Measurements from ENCODE around the gene OBSCN. TPM values are rescaled to one million over a fixed set of nuclear protein-coding genes. Genes with fewer than 3 reads are reported as not detected.
"Not testable (repeated sequence)": the region's sequence is repeated elsewhere in the genome, so short reads cannot be mapped to it uniquely, and the experiment has no call there.

Gene OBSCN
- total and polyA plus RNA-seq, 5 experiments from 2014 or later: 0.56 to 102 (median 4.9) TPM

DNA sequence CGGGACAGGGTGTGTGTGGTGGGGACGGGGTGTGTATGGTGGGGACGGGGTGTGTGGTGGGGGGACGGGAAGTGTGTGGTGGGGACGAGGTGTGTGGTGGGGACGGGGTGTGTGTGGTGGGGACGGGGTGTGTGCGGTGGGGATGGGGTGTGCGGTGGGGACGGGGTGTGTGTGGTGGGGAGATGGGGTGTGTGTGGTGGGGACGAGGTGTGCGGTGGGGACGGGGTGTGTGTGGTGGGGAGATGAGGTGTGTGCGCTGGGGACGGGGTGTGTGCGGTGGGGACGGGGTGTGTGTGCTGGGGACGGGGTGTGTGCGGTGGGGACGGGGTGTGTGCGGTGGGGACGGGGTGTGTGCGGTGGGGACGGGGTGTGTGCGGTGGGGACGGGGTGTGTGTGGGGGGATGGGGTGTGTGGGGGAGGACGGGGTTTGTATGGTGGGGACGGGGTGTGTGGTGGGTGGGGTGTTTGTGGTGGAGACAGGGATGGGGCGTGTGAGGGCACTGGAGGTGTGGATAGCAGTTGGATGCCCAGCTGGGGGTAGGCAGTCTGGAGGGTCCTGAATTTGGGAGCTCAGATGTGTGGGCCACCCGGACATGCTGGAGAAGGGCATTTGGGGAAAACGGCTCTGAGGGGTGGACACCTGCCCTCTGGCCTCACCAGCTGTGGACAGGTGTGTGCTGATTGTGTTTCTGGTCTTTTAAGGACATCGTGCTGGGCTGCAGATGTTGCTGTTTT lies 25.4 kb upstream of the OBSCN start:
- H3K27ac Mint-ChIP-seq: peak overlapping the region in 1 of 10 donors; percentile 53
- H3K9me3 Mint-ChIP-seq: no peaks in the 10 kb centered on the region
- peaks cover 8 to 19% (median 14%) of the 10 kb centered on the region in 4 donors for H3K4me1 Mint-ChIP-seq
- no peak for DNase-seq
- H3K36me3 Mint-ChIP-seq: peaks cover 0 to 6% (median 0%) of the 10 kb centered on the region in 3 donors
- H3K27me3 Mint-ChIP-seq: no peaks in the 10 kb centered on the region
- no peak for ATAC-seq
- POLR2A ChIA-PET: no interaction called here
- H3K4me3 Mint-ChIP-seq: peak overlapping the region in 1 of 10 donors; percentile 26

DNA sequence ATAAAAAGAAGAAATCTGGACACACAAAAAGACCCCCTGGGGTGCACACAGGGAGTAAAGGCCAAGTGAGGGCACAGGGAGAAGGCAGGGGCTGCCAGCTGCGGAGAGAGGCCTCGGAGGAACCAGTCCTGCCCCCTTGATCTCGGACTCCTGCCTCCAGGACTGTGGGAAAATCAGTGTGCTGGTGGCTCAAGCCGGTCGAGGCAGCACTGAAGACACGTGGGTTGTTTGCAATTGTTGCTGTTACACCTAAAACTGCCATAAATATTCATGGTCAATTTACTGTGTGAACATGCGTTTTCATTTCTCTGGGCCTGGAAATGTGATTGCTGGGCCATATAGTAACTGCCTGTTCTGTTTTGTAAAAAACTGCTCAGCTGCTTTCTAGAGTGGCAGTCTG lies 23.7 kb upstream of the OBSCN start:
- DNase-seq (no peak), ATAC-seq (no peak)
- peak overlapping the region in 2 of 10 donors; percentile 38 to 40 for H3K27ac Mint-ChIP-seq
- H3K4me1 Mint-ChIP-seq: peaks cover 8 to 21% (median 13%) of the 10 kb centered on the region in 4 donors
- no peak overlapping the region for H3K4me3 Mint-ChIP-seq
- H3K27me3 Mint-ChIP-seq: no peaks in the 10 kb centered on the region
- H3K9me3 Mint-ChIP-seq: no peaks in the 10 kb centered on the region
- POLR2A ChIA-PET: no interaction called here
- no peaks in the 10 kb centered on the region for H3K36me3 Mint-ChIP-seq

DNA sequence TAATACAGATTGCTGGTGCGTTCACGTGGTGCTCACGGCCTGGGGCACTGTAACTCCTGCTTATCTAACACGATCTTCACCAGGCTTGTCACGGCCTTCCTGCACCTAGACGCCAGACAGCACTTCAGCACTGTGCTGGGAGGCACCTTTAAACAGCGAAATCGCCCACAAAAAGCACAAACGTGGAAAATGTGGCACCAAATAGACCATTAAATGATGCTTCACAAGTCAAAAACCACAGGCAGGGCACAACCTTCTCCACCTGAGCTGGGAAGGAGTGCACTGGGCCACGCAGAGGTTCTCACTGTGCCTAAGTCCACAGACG lies 22.2 kb upstream of the OBSCN start:
- H3K36me3 Mint-ChIP-seq: no peaks in the 10 kb centered on the region
- peaks cover 6 to 23% (median 13%) of the 10 kb centered on the region in 4 donors for H3K4me1 Mint-ChIP-seq
- peak overlapping the region in 3 of 10 donors; percentile 7 to 32 (median 7) for H3K4me3 Mint-ChIP-seq
- H3K27ac Mint-ChIP-seq: peak overlapping the region in 7 of 10 donors; percentile 24 to 89 (median 61)
- POLR2A ChIA-PET: no interaction called here
- DNase-seq: no peak
- ATAC-seq: peak; percentile 55 to 82
- H3K27me3 Mint-ChIP-seq: no peaks in the 10 kb centered on the region
- no peaks in the 10 kb centered on the region for H3K9me3 Mint-ChIP-seq

DNA sequence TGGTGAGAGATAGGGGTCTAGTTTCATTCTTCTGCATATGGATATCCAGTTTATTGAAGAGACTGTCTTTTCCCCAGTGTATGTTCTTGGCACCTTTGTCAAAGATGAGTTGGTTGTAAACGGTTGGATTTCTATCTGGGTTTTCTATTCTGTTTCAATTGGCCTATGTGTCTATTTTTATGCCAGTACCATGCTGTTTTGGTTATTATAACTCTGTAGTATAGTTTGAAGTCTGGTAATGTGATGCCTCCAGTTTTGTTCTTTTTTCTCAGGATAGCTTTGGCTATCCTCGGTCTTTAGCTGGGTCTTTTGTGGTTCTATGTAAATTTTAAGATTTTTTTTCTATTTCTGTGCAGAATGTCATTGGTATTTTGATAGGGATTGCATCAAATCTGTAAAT lies 19.6 kb upstream of the OBSCN start:
- H3K4me3 Mint-ChIP-seq: not testable (repeated sequence)

DNA sequence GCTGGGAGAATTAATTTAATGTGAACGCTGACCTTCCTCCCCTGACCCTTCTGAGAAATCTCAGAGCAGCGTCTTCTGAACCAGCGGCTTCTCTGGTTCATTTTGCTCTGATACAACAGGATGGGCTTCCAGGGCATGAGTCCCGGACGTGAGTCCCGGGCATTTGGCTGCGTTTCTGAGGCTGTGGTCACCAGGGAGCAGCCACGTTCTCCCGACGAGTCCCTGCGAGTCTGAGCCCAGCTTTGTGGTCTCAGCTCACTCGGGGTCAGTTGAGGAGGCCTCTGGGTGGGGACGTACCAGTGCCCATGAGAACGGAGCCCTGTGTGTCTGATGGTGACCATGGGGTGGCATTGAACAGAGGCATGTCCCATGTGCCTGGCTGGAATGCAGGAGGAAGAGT lies 17.7 kb upstream of the OBSCN start:
- peaks cover 6 to 18% (median 12%) of the 10 kb centered on the region in 4 donors for H3K4me1 Mint-ChIP-seq
- POLR2A ChIA-PET: no interaction called here
- H3K4me3 Mint-ChIP-seq: no peak overlapping the region
- H3K27ac Mint-ChIP-seq: no peak overlapping the region
- no peaks in the 10 kb centered on the region for H3K9me3 Mint-ChIP-seq
- H3K27me3 Mint-ChIP-seq: no peaks in the 10 kb centered on the region
- DNase-seq (no peak), ATAC-seq (no peak)
- H3K36me3 Mint-ChIP-seq: no peaks in the 10 kb centered on the region

More for the DNA sequence above, 19.6 kb upstream of the OBSCN start:
- POLR2A ChIA-PET, DNase-seq, ATAC-seq, H3K27me3 Mint-ChIP-seq, H3K9me3 Mint-ChIP-seq, H3K36me3 Mint-ChIP-seq: not testable (repeated sequence)
- peak overlapping the region in 1 of 10 donors; percentile 9 for H3K27ac Mint-ChIP-seq
- peaks cover 6 to 19% (median 13%) of the 10 kb centered on the region in 4 donors for H3K4me1 Mint-ChIP-seq

DNA sequence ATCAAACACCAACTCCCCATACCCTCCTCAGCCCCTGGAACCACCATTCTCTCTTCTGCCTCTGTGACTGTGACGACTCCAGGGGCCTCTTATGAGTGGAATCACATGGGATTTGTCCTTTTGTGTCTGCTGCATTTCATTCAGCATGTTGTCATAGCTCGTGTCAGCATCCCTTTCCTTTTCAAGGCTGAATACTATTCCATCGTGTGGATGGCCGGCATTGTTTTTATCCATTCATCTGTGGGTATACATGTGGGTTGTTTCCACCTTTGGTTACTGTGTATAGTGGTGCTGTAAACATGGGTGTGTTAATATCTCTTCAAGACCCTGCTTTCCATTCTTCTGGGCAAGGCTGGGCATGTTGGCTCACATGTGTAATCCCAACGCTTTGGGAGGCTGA lies 17.1 kb upstream of the OBSCN start:
- ATAC-seq: no peak
- Mint-ChIP-seq H3K4me1 (peaks cover 2 to 12% (median 6%) of the 10 kb centered on the region in 4 donors), H3K27ac (peak overlapping the region in 2 of 10 donors; percentile 33 to 55), H3K4me3 (no peak overlapping the region), H3K27me3 (no peaks in the 10 kb centered on the region), H3K9me3 (no peaks in the 10 kb centered on the region), H3K36me3 (peaks cover 0 to 3% (median 0%) of the 10 kb centered on the region in 3 donors)
- no peak for DNase-seq
- POLR2A ChIA-PET: no interaction called here

DNA sequence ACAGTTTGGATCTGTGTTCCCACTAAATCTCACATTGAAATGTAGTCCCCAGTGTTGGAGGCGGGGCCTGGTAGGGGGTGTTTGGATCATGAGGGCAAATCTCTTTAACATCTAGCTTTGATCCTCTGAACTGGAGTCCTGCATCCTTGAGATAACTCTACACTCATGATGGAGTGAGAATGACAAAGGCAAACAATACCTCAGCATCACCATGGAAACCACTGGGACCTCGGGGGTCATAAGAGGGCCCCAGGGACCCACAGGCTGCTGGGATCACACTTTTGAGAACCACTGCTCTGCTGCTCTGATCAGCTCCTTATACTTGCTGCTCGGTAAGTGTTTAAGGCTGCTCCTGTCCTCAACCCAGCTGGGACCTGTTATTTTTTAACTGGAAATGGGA lies 13.4 kb upstream of the OBSCN start:
- no peak for DNase-seq
- no peak for ATAC-seq

DNA sequence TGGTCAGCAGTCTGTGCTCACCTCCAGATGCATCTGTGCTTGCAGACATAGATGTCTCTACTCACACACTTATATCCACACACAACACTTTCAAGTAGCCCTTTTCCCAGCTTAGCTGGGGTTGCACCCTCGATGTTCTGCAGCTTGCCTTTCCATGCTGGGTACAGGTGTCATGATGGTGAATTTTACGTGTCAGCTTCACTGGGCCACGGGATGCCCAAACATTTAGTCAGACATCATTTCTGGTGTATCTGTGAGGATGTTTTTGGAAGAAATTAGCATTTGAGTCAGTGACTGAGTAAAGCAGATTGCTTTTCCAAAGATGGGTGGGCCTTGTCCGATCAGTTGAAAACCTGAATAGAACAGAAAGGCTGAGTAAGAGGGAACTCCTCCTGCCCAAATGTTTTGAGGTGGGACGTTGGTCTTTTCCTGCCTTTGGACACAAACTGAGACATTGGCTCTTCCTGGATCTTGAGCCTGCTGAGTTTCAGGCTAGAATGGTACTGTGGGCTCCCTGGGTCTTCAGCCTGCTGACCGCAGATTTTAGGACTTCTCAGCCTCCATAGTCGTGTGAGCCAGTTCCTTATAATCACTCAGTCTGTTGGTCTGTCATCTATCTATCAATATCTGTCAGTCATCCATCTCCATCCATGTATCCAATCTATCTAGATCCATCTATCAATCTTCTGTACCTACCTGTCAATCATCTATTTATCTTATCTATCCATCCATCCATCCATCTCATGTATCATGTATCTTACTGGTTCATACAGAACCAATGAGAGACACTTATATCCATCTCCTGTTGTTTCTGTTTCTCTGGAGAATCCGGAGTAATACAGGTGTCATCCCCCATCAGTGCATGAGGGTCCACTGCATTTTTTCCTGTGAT lies 12.7 kb upstream of the OBSCN start:
- Mint-ChIP-seq H3K27me3 (no peaks in the 10 kb centered on the region), H3K36me3 (peaks cover 12 to 26% (median 17%) of the 10 kb centered on the region in 3 donors), H3K27ac (peak overlapping the region in 1 of 10 donors; percentile 38), H3K4me3 (no peak overlapping the region), H3K4me1 (peaks cover 0 to 2% (median 0%) of the 10 kb centered on the region in 4 donors), H3K9me3 (peaks cover 4 to 18% (median 12%) of the 10 kb centered on the region in 9 donors)
- DNase-seq (no peak), ATAC-seq (no peak)
- POLR2A ChIA-PET: no interaction called here

More for the DNA sequence above, 13.4 kb upstream of the OBSCN start:
- no peak overlapping the region for H3K27ac Mint-ChIP-seq
- H3K27me3 Mint-ChIP-seq: no peaks in the 10 kb centered on the region
- H3K36me3 Mint-ChIP-seq: peaks cover 12 to 21% (median 12%) of the 10 kb centered on the region in 3 donors
- H3K9me3 Mint-ChIP-seq: peaks cover 2 to 14% (median 8%) of the 10 kb centered on the region in 9 donors
- H3K4me1 Mint-ChIP-seq: peaks cover 0 to 5% (median 1%) of the 10 kb centered on the region in 4 donors
- no peak overlapping the region for H3K4me3 Mint-ChIP-seq
- POLR2A ChIA-PET: no interaction called here

DNA sequence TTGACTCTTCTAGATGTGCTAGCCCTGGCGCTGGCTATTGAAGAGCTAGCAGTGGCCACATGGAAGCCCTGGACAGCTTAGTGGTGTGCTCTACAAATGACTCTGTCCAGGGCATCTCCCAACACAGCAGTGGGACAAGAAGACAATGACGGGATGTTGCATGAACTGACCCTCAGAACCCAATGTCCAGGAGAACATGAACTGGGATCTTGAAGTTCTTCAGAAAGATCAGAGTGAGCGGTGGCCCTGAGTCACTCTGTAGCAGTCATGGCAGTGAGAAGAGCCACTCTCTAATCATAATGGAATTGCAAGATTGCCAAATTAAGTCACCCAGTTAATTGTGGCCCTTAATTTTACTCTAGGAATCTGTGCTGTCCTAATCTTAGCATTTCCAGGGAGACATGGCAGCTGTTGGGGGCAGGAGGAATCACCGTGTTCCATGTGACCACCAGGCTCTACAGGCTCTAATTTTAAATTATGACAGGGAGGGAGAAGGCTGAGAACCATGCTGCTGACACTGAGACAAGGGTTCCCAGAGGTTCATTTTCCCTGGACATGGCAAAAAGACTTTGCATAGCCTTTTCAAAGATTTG lies 10.2 kb upstream of the OBSCN start:
- peak overlapping the region in 1 of 10 donors; percentile 13 for H3K27ac Mint-ChIP-seq
- no peak overlapping the region for H3K4me3 Mint-ChIP-seq
- H3K4me1 Mint-ChIP-seq: peaks cover 0 to 2% (median 0%) of the 10 kb centered on the region in 4 donors
- DNase-seq (no peak), ATAC-seq (no peak)
- POLR2A ChIA-PET: no interaction called here
- peaks cover 17 to 32% (median 18%) of the 10 kb centered on the region in 3 donors for H3K36me3 Mint-ChIP-seq
- H3K9me3 Mint-ChIP-seq: peaks cover 4 to 18% (median 12%) of the 10 kb centered on the region in 9 donors
- peaks cover 0 to 6% (median 0%) of the 10 kb centered on the region in 5 donors for H3K27me3 Mint-ChIP-seq

DNA sequence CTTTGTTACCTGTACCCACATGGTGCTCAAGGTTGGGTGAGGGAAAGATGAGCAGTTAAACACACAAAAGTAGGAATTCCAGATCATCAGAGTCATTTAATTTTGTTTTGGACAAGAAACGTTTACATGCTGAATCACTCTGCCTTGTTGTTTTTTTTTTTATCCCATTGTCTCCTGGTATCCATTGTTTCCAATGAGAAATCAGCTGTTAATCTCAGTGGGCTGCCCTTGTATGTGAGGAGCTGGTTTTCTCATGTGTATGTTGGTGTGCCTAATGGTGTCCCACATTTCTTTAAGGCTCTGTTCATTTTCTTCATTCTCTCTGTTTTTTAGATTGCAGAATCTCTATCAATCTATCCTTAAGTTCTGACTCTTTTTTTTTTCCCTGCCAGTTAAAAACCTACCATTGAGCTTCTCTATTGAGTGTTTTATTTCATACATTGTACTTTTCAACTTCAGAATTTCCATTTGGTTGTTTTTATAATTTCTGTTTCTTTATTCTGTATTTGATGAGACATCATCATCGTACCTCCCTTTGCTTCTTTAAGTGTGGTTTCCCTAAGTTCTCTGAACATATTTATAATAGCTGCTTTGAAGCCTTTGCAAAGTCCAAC lies 8.8 kb upstream of the OBSCN start:
- POLR2A ChIA-PET: no interaction called here
- DNase-seq (no peak), ATAC-seq (no peak)
- Mint-ChIP-seq H3K27me3 (peaks cover 0 to 10% (median 0%) of the 10 kb centered on the region in 5 donors), H3K4me3 (no peak overlapping the region), H3K27ac (no peak overlapping the region), H3K9me3 (peaks cover 4 to 18% (median 12%) of the 10 kb centered on the region in 9 donors), H3K36me3 (peaks cover 17 to 32% (median 18%) of the 10 kb centered on the region in 3 donors), H3K4me1 (peaks cover 0 to 2% (median 0%) of the 10 kb centered on the region in 4 donors)

DNA sequence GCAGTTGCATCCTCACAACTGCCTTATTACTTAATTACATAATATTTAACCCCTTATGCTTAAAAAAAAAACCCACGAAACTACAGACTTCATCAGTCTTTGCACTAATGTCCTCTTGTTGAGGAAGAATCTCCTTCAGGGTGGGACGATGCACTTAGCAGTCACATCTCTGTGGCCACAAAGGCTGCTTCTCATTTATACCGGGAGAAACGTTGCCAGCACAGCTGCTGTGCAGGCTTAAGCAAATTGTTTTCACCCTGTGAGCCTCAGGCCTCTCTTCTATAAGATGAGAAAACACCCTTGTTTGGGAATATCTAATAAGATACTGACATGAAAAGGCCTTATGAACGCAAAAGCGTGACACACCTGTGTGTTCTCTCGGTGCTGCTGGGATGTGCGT lies 2.9 kb upstream of the OBSCN start:
- H3K4me3 Mint-ChIP-seq: no peak overlapping the region
- H3K9me3 Mint-ChIP-seq: peaks cover 0 to 3% (median 0%) of the 10 kb centered on the region in 9 donors
- ATAC-seq (no peak), DNase-seq (peak in 1 of 10 donors; percentile 11)
- H3K27ac Mint-ChIP-seq: no peak overlapping the region
- POLR2A ChIA-PET: no interaction called here
- H3K27me3 Mint-ChIP-seq: peaks cover 7 to 26% (median 10%) of the 10 kb centered on the region in 5 donors
- H3K36me3 Mint-ChIP-seq: peaks cover 0 to 8% (median 6%) of the 10 kb centered on the region in 3 donors
- peaks cover 0 to 3% (median 0%) of the 10 kb centered on the region in 4 donors for H3K4me1 Mint-ChIP-seq
